HG03196 (cell line): Measurements from ENCODE around the gene GLP1R.

Source experiments
- ATAC-seq: cut with Tn5 transposase; IDR thresholded peaks from one replicate; pipeline ENCODE4 v1.9.1; 2021; ENCODE audit not compliant: unreplicated experiment

Gene GLP1R

GRCh38 chr6:39043776-39044175, 4.8 kb upstream of the GLP1R start:
- no peak for ATAC-seq

- ATAC-seq: no peak
Observed at GRCh38 chr6:39044181-39044580, 4.4 kb upstream of the GLP1R start.

GRCh38 chr6:39047434-39048327, 900 bp upstream of the GLP1R start:
- no peak for ATAC-seq

GRCh38 chr6:39049575-39050283, 1.1 kb downstream of the GLP1R start:
- no peak for ATAC-seq

GRCh38 chr6:39050453-39051112, 2.0 kb downstream of the GLP1R start:
- no peak for ATAC-seq

DNA sequence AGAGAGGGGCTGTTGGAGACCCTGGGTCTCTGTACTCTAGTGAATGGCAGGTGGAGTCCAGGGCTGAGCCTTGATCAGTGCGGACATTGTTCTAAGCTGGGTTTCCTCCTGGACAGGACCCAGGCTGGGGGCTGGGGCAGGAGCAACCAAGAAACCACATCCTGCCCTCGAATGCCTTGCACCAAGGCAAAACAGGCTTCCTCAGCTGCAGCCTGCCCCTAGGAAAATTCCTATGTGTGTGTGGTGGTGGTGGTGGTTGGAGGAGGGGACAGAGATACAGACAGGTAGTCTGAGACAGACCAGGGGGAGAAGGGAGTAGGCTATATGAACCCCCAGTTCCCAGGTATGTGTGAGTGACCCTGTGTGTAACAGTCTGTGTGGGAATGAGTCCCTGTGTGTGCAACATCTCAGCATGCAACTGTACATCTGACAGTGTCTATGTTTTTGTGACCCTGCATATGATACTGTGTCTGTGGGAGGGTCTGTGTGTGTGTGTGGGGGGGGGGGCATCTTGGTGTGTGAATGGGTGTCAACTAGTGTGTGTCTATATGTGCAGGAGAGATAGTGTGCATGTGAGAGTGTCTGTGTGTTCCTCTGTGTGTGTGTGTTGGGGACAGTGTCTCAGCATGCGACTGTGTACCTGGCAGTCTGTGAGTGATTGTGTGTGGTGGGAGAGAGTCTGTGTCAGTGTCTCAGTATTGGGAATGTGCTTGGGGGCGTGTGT, 3.0 kb downstream of the GLP1R start:
- ATAC-seq: no peak

- no peak for ATAC-seq
Observed at GRCh38 chr6:39053016-39053624, 4.5 kb downstream of the GLP1R start.

- no peak for ATAC-seq
Observed at GRCh38 chr6:39053854-39054576, 5.4 kb downstream of the GLP1R start.

DNA sequence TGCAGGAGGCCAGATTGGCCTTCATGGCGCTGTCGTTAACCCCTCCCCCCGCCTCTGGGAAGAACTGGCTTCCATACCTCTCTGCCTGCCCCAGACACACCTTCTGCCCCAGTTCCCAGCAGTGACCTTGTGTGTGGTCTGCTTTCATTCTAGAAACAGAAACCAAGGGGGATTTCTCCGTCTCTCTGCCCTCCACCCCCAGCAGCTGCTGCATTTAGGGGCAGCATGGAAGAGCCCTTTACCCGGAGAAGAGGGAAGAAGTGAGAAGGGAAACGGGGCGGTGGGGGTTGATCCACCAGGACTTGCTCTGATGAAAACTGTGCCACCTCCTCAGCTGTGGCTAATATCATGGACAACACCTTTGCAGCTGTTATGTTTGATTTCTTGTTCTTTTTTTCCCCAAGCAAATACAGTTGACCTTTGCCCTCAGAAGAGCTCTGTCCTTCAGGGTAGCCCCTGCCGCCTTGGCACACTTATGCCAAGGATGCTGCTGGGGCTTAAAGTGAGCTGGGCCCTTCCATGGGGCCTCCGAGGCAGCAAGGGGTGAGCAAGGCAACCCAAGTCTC, 6.1 kb downstream of the GLP1R start:
- ATAC-seq: no peak

GRCh38 chr6:39055661-39056060, 7.1 kb downstream of the GLP1R start:
- no peak for ATAC-seq

GRCh38 chr6:39056191-39056590, 7.6 kb downstream of the GLP1R start:
- ATAC-seq: no peak

- no peak for ATAC-seq
Observed at GRCh38 chr6:39056681-39057080, 8.1 kb downstream of the GLP1R start.

GRCh38 chr6:39057251-39058155, 8.9 kb downstream of the GLP1R start:
- ATAC-seq: no peak

- ATAC-seq: no peak
Observed at GRCh38 chr6:39058471-39059147, 10.0 kb downstream of the GLP1R start.

DNA sequence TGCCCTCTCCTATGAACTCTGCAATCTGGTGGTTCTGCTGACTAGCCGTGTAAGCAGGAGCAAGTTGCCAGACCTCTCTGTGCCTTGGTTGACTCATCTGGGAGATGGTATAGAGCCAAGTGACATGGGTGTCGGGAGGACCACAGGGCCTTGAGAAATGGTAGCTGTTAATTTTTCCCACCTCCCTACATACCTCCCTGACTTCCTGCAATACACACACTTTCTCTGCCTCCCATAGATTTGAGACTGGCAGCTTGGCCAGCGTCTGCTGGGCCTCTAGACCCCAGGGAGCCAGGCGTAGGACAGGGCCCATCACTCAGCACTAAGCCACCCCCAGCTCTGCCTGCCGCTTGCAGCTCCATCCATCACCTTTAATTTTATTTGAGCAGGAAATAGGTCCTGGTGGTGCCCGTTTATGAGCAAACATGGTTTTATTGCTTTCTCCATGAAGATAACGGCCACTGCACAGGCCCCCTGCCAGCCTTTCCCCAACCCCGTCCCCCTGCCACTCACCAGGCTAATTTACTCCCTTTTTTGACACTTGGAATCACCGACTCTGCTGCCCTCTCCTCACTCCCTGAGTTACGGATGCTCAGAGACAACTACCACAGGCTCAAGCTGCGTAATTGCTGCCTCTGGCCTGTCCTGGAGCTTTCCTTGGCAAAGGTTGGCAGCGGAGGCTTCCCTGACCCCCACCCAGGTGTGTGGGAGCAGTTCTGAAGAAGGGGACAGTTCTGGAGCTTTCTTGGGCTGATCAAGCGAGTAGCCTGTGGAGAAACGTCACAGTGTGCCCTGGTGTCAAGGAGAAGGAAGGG, 11.1 kb downstream of the GLP1R start:
- ATAC-seq: no peak

DNA sequence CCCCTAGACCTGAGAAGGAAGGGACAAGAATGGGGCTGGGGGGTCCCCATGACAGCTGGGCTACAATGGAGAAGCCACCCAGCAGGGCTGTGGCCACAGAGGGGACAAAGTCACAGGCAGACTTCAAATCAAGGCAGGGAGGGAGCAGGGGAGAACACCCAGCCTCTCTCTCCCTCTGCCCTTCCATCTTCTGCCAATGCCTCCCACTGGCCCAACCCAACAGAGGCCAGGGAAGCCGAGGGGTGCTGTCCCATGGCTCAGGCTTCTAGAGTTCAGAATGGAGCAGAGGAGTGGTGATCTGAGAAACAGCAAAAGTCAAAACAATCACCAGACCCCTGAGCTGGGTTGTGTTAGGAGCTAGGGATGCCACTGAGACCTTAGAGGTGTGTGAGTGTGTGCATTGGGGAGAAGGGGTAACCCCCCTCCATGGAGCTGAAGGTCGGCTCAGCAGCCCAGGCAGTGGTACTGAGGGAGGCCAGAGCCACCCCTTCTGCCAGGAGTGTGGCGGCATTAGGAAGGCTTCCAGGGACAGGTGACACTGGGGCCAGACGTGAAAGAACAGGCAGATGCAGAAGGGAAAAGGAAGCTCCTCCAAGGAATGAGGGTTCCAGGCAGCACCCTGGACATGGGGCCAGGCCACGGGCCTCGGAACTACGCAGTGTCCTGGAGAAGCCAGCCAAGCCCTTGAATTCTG, 12.0 kb downstream of the GLP1R start:
- ATAC-seq: no peak

- no peak for ATAC-seq
Observed at GRCh38 chr6:39061182-39061581, 12.6 kb downstream of the GLP1R start.
